Motor neuron (in vitro differentiated cells): Measurements from ENCODE around the gene TBRG4. TPM values are rescaled to one million over a fixed set of nuclear protein-coding genes. Genes with fewer than 3 reads are reported as not detected.
A peak's percentile ranks its signal among the peaks of the same experiment; 100 is the strongest.

Source experiments
- ATAC-seq, 8 experiments: fragments of 200-7000 bp; cut with Tn5 transposase; replicated peaks in 6 of 8; 2 replicates each; pipeline ENCODE4 v1.8.0; 2021; ENCODE audit warnings: mild to moderate bottlenecking in 8 of 8, moderate library complexity in 8 of 8
- H3K27ac ChIP-seq, 2 donors: fragments of 250-450 bp; sonication (Bioruptor Pico); 2 replicates each; pipeline ENCODE4 v1.9.0; 2021; ENCODE audit warnings: antibody characterized with exemption in 2 of 2, mild to moderate bottlenecking in 2 of 2, moderate library complexity in 1 of 2
- H3K4me1 ChIP-seq, 2 donors: fragments of 250-450 bp; sonication (Bioruptor Pico); replicated peaks in 1 of 2; 2 replicates each; pipeline ENCODE4 v1.6.1; 2021; ENCODE audit warnings: antibody characterized with exemption in 2 of 2, mild to moderate bottlenecking in 2 of 2, moderate library complexity in 1 of 2
- H3K4me3 ChIP-seq, 5 donors: fragments of 250-450 bp; sonication (Bioruptor Pico); 2 replicates each; pipeline ENCODE4 v1.9.0; 2021; ENCODE audit warnings: antibody characterized with exemption in 5 of 5, mild to moderate bottlenecking in 5 of 5, moderate library complexity in 4 of 5
- WGBS, 10 experiments: fragments of 450-650 bp; shearing (Covaris generic); methylation state at CpG; one replicate each; pipeline ENCODE4 v1.0.0; 2022; 5-methylcytosine and 5-hydroxymethylcytosine counted together
- in situ Hi-C, 9 experiments: fragments of 400-800 bp; cut with MboI; loops; one replicate each; pipeline ENCODE4 v1.15.0; 2021; ENCODE audit warnings: low sequenced_read_pairs in 9 of 9, low pct_unique_long_range_greater_than_20kb in 2 of 9; ENCODE audit not compliant: unreplicated experiment in 9 of 9
- total RNA-seq, 8 experiments: library from RNA; unstranded; fragments of 300-600 nt; gene quantifications; 2 replicates each; pipeline versions ENCODE4 v1.2.3 to v1.2.4, GENCODE V29; 2022

The TBRG4 gene
- total RNA-seq, 8 experiments from 2014 or later, result 27.4 to 104 (median 44.1) TPM

- 90 to 100% (median 100%) methylated on average over 1 to 7 of the region's 12 CpGs for WGBS, 10 experiments
- in situ Hi-C loops, result no loop called here
- no peak for ATAC-seq
- no peaks in the 10 kb centered on the region for H3K4me1 ChIP-seq
- no peak overlapping the region for H3K4me3 ChIP-seq
- H3K27ac ChIP-seq, result no peak overlapping the region
These were observed 46.2 kb downstream of the TBRG4 start for GRCh38 chr7:45065031-45065995.

GRCh38 chr7:45064047-45064725 is 47.3 kb downstream of the TBRG4 start:
- no peak overlapping the region for H3K27ac ChIP-seq
- no peak overlapping the region for H3K4me3 ChIP-seq
- 70 to 100% (median 86%) methylated on average over 1 to 13 of the region's 16 CpGs; no CpG with 5 or more reads in 1 of the 10 experiments for WGBS, 10 experiments
- no peaks in the 10 kb centered on the region for H3K4me1 ChIP-seq
- in situ Hi-C loops, result no loop called here
- no peak for ATAC-seq

- Histone ChIP-seq H3K4me3 (no peak overlapping the region), H3K4me1 (no peaks in the 10 kb centered on the region), H3K27ac (no peak overlapping the region)
- WGBS, 10 experiments, result 80 to 100% (median 100%) methylated on average over 1 of the region's 1 CpG; no CpG with 5 or more reads in 4 of the 10 experiments
- ATAC-seq, result no peak
- in situ Hi-C loops, result no loop called here
These were observed 49.6 kb downstream of the TBRG4 start for GRCh38 chr7:45061806-45062425.

GRCh38 chr7:45061352-45061751 is 50.1 kb downstream of the TBRG4 start:
- Histone ChIP-seq H3K4me1 (no peaks in the 10 kb centered on the region), H3K4me3 (no peak overlapping the region), H3K27ac (no peak overlapping the region)
- in situ Hi-C loops, result no loop called here
- ATAC-seq, result no peak
- WGBS, 10 experiments, result 80 to 100% (median 100%) methylated on average over 1 to 2 of the region's 2 CpGs; no CpG with 5 or more reads in 2 of the 10 experiments

- in situ Hi-C loops, result no loop called here
- 20 to 97% (median 95%) methylated on average over 1 to 3 of the region's 3 CpGs for WGBS, 10 experiments
- no peak overlapping the region for H3K27ac ChIP-seq
- no peaks in the 10 kb centered on the region for H3K4me1 ChIP-seq
- ATAC-seq, result no peak
- no peak overlapping the region for H3K4me3 ChIP-seq
These were observed 51.2 kb downstream of the TBRG4 start for GRCh38 chr7:45060295-45060694.

- H3K4me1 ChIP-seq, result no peaks in the 10 kb centered on the region
- no peak overlapping the region for H3K4me3 ChIP-seq
- ATAC-seq, result no peak
- WGBS, 10 experiments, result 60 to 100% (median 95%) methylated on average over 1 to 5 of the region's 5 CpGs; no CpG with 5 or more reads in 1 of the 10 experiments
- in situ Hi-C loops, result no loop called here
- no peak overlapping the region for H3K27ac ChIP-seq
These were observed 53.6 kb downstream of the TBRG4 start for GRCh38 chr7:45057878-45058277.

GRCh38 chr7:45055594-45056219 is 55.8 kb downstream of the TBRG4 start:
- Histone ChIP-seq H3K27ac (no peak overlapping the region), H3K4me1 (no peaks in the 10 kb centered on the region), H3K4me3 (no peak overlapping the region)
- WGBS, 10 experiments, result 92 to 100% (median 99%) methylated on average over 2 to 4 of the region's 5 CpGs; no CpG with 5 or more reads in 2 of the 10 experiments
- no peak for ATAC-seq
- in situ Hi-C loops, result no loop called here

GRCh38 chr7:45055016-45055415 is 56.5 kb downstream of the TBRG4 start:
- in situ Hi-C loops, result no loop called here
- no peaks in the 10 kb centered on the region for H3K4me1 ChIP-seq
- H3K27ac ChIP-seq, result no peak overlapping the region
- 85 to 100% (median 92%) methylated on average over 1 to 5 of the region's 5 CpGs for WGBS, 10 experiments
- no peak for ATAC-seq
- H3K4me3 ChIP-seq, result no peak overlapping the region

- Histone ChIP-seq H3K4me1 (no peaks in the 10 kb centered on the region), H3K4me3 (no peak overlapping the region), H3K27ac (no peak overlapping the region)
- 83 to 100% (median 100%) methylated on average over 1 to 2 of the region's 3 CpGs; no CpG with 5 or more reads in 7 of the 10 experiments for WGBS, 10 experiments
- in situ Hi-C loops, result no loop called here
- no peak for ATAC-seq
These were observed 57.1 kb downstream of the TBRG4 start for GRCh38 chr7:45054442-45054841.

GRCh38 chr7:45053941-45054340 is 57.6 kb downstream of the TBRG4 start:
- ATAC-seq, result no peak
- in situ Hi-C loops, result no loop called here
- H3K27ac ChIP-seq, result no peak overlapping the region
- WGBS, 10 experiments, result 86 to 100% (median 99%) methylated on average over 1 to 5 of the region's 5 CpGs; no CpG with 5 or more reads in 2 of the 10 experiments
- no peak overlapping the region for H3K4me3 ChIP-seq
- H3K4me1 ChIP-seq, result no peaks in the 10 kb centered on the region

- peak in 1 of 8 experiments; percentile 22 for ATAC-seq
- Histone ChIP-seq H3K4me1 (no peaks in the 10 kb centered on the region), H3K27ac (no peak overlapping the region), H3K4me3 (no peak overlapping the region)
- in situ Hi-C loops, result no loop called here
- 67 to 100% (median 94%) methylated on average over 1 to 6 of the region's 6 CpGs; no CpG with 5 or more reads in 2 of the 10 experiments for WGBS, 10 experiments
These were observed 58.1 kb downstream of the TBRG4 start for GRCh38 chr7:45053401-45053800.

- ATAC-seq, result peak in 1 of 8 experiments; percentile 24
- H3K4me1 ChIP-seq, result no peaks in the 10 kb centered on the region
- H3K4me3 ChIP-seq, result no peak overlapping the region
- in situ Hi-C loops, result no loop called here
- 60% methylated on average over 1 of the region's 3 CpGs; no CpG with 5 or more reads in 8 of the 10 experiments for WGBS, 10 experiments
- no peak overlapping the region for H3K27ac ChIP-seq
These were observed 59.5 kb downstream of the TBRG4 start for GRCh38 chr7:45052011-45052410.
